Activated CD8-positive, alpha-beta memory T cell treated with anti-CD3 and anti-CD28 coated beads, Interleukin-2, amount 50 U/mL, for 1 hour (primary cell): ENCODE results near the gene SHFL.

Source experiments
- DNase-seq: peaks from one replicate; pipeline ENCODE4 v3.0.0-alpha.2; 2020; ENCODE audit errors: extremely low read depth

Gene SHFL

DNA sequence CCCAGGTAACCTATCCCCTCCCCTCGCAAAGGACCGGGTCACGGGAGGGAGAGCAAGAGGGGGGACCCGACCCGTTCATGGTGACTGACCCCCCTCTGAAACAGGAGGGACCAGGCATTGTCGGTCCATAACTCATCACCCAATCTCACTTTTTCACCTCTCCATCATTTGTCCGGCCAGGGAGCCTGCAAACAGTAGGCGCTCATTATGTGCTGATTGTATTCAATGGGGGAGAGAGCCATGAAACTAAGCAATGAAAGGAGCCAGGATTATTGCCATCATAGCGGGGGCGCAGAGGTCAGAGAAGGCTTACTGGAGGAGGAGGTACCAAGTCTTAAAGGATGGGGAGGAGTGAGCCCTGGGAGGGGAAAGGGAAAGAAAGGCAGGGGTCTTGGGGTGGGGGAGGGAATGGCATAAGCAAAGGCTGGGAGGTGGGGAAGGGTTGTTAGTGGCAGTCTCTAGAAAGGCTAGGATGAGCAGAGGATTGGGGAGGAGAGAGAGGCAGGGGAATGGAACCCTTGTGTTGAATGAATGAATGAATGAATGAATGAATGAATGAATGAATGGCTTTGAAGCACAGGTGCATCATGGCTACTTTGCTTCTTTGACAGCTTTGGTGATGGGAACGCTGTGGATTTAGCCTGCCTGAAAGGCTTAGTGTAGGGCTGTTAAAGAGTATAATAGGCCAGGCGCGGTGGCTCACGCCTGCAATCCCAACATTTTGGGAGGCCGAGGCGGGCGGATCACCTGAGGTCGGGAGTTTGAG, 1.4 kb downstream of the SHFL start:
- no peak for DNase-seq

DNA sequence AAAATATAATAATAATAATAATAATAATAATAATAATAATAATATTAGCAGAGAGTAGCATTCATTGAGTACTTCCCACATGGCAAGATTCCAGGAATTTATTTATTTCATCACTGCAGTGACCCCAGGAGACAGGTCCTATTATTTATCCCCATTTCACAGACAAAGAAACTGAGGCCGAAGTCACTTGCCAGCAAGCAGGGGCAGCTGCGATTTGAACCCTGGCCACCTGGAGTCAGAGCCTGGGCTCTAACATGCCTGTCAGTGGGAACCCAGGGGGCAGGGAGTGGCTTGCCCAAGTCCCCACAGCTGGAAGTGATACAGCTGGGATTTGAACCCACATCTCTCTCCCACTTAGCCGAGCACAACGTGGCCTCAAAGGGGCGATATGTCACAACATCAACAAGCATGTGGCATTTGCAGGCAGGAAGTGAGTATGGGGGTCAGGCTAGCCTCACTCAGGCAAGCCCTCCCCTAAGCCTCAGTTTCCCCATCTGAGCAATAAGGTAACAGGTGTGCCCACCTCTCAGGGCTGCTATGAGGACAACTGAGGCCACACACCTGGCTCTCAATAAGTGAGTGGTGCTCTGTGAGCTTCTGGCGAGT, 2.9 kb downstream of the SHFL start:
- DNase-seq, result no peak

GRCh38 chr19:10089801-10090375, 3.8 kb downstream of the SHFL start:
- no peak for DNase-seq

DNA sequence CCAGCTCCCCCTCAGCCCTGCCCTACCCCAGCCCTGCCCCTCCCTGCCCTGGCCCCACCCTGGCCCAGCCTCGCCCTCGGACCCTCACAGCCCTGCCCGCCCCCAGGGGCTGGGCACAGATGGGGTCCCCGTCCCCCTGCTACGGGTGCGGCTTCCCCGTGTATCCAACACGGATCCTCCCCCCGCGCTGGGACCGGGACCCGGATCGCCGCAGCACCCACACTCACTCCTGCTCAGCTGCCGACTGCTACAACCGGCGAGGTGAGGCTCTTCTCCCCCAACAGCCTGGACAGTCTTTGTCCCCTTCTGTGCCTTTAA, 5.2 kb downstream of the SHFL start:
- DNase-seq, result no peak

GRCh38 chr19:10091895-10092641, 6.0 kb downstream of the SHFL start:
- no peak for DNase-seq

DNA sequence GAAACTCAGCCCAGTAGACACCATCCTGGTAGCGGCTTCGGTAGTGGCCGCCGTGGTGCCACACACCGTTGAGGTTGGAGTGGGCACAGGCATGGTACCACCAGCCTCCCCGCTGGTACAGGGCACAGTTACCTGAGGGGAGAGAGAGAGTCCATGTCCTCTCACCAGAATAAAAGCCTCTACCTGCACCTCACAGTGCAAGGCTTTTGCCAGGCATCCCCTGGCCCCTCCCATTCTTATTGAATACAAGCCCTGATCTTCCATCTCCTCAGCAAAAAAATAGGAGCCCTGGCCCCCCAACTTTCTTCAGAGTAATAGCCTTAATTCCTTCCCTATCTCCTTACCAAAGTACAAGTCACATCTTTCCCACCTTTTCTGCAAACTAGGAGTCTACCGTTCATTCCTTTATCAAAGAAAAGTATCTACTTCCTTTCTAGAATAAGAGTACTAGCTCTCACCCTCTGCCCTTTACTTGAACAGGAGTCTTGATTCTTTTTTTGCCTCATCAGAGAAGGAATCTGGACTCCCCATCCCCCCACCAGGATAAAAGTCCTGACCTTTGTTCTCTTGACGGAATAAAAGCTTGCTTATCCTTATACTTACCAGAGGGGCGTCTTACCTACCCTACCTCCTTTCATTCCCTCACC, 6.7 kb downstream of the SHFL start:
- no peak for DNase-seq

- DNase-seq, result no peak
Measured at GRCh38 chr19:10093295-10094186, 7.4 kb downstream of the SHFL start.

GRCh38 chr19:10095622-10095947, 9.5 kb downstream of the SHFL start:
- DNase-seq, result no peak

DNA sequence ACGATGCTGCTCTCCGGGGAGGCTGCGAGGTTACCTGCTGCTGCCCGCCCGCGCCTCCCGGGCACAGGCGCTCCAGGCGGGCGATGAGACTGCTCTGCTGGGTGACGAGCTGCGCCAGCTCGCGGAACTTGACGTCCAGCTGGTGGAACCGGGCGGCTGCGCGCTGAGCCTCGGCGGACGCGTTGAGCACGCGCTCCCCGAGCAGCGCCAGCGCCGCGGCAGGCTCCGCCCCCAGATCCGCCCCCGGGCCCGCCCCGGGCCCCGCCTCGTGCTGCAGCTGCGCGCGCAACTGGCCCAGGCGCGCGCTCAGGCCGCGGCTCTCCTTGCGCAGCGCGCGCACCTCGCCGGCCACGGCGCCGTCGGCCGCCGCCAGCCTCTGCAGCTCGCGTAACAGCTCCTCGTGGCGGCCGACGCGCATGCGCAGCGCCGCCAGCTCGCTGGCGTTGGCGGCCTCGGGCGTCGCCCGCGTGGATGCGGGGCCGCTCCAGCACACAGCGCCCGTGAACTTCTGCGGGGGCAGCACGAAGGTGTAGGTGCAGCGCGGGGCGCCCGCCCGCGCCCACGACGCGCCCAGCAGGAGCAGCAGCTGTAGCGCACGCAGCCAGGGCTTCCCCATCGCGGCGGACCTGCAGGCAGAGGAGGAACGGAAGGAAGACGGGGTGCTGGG, 10.0 kb downstream of the SHFL start:
- DNase-seq, result no peak

DNA sequence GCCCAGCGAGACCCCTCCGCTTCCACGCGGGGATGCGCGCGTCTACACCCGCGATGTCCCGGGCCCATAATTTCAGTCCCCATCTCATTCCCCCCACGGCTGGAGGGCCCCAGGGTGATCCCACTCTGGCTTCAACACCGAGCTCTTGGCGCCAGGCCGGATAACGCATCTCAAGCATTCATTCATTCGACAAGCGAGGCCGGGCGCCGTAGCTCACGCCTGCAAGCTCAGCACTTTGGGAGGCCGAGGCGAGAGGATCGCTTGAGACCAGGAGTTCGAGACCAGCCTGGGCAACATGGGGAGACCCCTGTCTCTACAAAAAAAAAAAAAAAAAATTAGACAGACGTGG, 10.5 kb downstream of the SHFL start:
- no peak for DNase-seq

- no peak for DNase-seq
Measured at GRCh38 chr19:10100163-10100785, 14.2 kb downstream of the SHFL start.

GRCh38 chr19:10102787-10103236, 16.7 kb downstream of the SHFL start:
- no peak for DNase-seq

- DNase-seq, result no peak
Measured at GRCh38 chr19:10104130-10104513, 18.0 kb downstream of the SHFL start.

DNA sequence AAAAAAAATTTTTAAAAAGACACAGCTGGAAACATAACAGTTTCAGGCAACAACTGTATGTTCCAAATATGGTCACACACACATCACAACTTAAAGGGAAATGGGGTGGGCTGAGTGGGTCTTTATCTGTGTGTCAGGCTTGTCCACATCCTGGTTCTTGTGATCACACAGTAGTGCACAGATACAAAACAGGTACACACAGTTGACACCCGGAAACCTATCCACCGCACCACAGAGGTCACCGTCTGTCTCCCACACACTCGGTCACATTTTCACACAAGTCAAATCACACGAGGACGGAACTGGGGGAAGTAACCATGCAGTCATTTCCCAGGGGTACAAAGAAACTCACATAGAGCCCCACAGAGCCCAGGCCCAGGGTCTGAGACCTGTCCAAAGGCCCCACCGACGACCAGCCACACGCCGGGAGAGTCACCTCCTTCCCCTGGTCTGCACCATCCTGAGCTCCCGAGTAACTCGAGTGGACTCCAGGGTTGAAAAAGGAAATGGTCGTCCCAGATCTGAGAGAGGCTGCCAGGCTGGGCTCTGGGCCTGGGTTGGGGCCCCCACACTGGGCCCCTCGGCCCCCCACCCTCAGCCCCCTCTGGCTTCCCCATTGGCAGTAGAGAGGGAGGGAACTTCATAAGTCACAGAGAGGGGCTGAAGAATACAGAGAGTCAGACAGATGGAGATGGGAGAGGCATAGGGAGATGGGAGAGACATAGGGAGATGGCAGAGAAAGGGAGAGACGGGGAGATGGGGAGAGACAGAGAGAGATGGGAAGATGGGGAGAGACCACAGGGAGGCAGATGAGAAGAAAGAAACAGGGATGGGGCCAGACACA, 18.8 kb downstream of the SHFL start:
- peak; percentile 80 for DNase-seq

GRCh38 chr19:10105509-10106099, 19.5 kb downstream of the SHFL start:
- peak; percentile 82 for DNase-seq

DNA sequence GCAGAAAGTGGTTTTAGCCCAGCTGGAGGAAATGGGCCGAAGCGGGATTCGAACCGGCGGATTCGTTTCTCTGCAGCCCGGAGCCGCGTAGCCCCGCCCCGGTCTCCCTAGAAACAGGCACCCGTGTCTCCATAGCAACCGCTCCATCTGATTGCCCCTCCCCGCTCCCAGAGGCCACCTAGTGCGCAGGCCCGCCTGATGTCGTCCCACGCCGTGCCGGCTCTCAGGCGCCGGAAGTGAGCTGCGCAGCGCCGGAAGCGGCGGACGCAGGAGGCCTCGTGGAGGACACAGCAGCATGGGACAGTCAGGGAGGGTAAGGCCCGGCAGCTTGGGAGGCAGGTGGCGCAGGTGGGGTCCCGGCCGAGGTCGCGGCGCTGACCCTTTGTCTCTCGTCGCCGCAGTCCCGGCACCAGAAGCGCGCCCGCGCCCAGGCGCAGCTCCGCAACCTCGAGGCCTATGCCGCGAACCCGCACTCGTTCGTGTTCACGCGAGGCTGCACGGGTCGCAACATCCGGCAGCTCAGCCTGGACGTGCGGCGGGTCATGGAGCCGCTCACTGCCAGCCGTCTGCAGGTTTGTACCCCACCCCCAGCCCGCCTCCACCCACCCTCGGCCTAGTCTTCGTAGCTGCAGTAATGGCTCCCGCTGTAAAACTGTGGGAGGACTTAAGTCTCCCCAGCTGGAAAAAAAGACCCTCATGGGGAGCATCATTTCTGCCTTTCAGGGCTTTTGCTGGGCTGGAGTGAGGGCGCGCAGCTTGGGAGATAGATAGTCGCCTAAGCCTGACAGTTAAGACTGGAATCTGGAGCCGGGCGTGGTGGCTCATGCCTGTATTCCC, 20.2 kb downstream of the SHFL start, which contains the start of gene PPAN:
Gene PPAN (plus strand): TSS at position 263 of the 837 bp plus-strand sequence. CDS start 33 bp downstream, at position 296.
- DNase-seq, result peak; percentile 99

DNA sequence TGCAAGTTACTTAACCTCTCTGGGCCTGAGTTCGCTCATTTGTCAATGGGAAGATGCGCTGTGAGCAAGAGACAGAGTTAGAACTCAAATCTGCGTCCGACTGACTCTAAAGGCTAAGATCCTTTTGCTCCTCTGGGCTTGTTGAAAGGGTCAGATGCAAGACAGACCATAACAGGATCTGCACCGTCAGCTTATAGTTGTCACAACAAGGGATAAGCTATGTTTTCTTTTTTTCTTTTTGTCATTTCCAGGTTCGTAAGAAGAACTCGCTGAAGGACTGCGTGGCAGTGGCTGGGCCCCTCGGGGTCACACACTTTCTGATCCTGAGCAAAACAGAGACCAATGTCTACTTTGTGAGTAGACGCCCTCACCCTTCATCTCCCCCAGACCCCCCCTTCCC, 21.1 kb downstream of the SHFL start:
- DNase-seq, result no peak

- DNase-seq, result no peak
Measured at GRCh38 chr19:10107817-10108367, 21.8 kb downstream of the SHFL start.
